HG02885 (cell line): Measurements from ENCODE around the gene C16orf86.

ENCODE experiments used
- ATAC-seq: cut with Tn5 transposase; IDR thresholded peaks from one replicate; pipeline ENCODE4 v1.9.1; 2021; ENCODE audit warnings: mild to moderate bottlenecking; ENCODE audit not compliant: unreplicated experiment, poor library complexity

The C16orf86 gene

GRCh38 chr16:67664871-67665270 is 1.7 kb upstream of the C16orf86 start:
- no peak for ATAC-seq

- no peak for ATAC-seq
Measured at GRCh38 chr16:67665598-67665997, 1.0 kb upstream of the C16orf86 start.

GRCh38 chr16:67666032-67666551 is 522 bp upstream of the C16orf86 start:
- ATAC-seq, result no peak

DNA sequence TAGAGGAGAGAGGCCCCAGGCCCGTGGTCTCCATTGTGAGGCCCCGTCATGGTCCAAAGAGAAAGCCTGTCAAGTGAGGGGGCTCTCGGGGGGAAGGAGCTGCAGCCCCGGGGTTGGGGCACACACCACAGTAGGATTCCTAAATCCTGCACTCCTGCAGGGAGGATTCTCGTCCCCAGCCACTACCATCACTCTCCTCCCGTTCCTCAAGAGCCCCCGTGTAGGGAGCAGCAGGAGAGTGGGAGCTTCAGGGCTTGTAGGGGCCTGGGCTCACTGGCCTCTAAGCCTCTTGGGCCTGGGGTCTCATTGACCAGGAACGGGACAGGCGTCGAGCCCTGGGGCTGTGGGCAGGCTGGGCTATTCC is 821 bp downstream of the C16orf86 start:
- no peak for ATAC-seq

DNA sequence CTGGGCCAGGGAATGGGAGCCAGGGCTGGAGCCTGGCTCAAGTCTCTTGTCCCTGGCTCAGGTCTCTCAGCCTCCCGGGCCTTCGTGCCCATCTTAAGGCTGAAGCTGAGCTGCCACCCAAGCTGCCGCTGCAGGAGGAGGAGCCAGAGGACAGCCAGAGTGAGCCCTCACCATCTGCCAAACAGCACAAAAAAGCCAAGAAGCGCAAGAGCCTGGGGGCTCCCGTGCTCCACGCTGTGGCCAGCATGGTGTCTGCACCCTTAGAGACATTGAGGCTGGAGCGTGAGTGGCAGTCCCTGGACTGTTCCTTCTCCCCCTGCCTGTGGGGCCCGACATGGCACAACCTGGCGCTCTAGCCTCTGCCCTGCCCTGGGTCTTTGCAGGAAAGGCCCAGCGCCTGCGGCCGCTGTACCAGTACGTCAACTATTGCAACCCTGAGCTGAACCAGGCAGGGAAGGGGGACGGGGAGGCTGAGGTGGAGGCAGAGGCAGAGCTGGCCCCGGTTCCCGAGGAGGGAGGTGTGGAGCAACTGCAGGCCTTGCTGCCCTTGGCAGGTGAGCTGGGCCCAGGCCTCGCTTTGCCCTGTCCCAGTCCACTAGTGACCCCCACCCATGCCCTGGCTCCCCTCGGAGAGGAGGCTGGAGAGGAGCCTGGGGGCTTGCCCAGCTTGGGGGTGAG is 1.3 kb downstream of the C16orf86 start:
- ATAC-seq, result peak; percentile 78

DNA sequence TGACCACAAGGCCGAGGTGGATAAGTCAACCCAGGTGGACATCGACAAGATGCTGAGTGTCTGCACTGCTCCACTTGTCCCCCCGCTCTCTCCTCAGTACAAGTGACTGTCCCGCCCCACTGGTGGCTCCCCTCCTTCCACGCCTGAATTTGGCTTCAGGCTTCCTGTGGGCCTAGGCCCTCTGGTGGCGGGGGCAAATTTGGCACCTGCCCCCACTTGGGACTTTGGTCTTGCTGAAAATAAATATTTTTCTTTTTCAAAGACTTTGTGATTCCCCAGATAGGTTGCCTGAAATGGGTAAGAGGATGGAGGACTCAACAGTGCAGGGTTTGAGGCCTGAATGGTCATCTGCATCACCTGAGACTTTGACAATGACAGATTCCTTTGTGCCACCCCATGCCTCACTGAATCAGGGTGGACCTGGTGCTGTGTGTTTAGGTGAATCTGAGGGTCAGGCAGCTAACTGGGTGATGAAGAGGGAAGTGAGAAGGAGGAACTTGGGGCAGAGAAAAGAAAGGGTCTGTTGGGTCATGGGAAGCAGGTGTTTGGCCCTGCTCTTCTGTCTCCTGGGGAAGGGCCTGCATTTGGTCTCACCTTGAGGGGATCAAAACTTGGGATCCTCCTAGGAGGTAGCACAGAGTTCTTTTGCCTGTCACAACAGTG is 2.0 kb downstream of the C16orf86 start:
- no peak for ATAC-seq

DNA sequence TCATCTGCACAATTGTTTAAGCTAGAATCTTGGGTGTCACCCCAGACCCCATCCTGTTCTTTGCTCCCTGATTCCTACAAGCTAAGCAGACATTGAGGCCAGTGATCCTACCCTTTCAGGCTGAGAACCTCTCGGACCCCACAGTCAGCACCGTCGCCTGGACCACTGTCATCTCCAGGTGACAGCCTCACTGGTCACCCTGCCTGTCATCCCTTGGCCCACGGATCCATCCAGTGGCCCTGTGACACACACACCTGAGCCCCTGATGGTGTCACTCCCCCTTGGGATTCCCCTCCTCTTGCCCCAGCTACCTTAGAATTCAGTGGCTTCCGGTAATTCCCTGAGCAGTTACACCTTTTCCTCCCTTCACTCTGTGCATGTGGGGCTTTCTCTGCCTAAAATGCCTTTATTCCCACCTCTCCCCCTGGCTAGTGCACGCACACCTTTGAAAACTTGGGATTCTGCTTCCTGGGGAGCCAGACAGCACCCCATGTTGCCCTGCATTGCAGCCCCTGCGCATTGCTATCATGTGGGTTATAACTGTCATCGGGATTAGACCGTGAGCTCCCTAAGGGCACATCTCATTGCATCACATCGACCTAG is 3.0 kb downstream of the C16orf86 start:
- no peak for ATAC-seq

- ATAC-seq, result no peak
Measured at GRCh38 chr16:67672306-67672705, 5.7 kb downstream of the C16orf86 start.

- ATAC-seq, result no peak
Measured at GRCh38 chr16:67672739-67673662, 6.4 kb downstream of the C16orf86 start.

GRCh38 chr16:67673712-67674580 is 7.3 kb downstream of the C16orf86 start:
- no peak for ATAC-seq

DNA sequence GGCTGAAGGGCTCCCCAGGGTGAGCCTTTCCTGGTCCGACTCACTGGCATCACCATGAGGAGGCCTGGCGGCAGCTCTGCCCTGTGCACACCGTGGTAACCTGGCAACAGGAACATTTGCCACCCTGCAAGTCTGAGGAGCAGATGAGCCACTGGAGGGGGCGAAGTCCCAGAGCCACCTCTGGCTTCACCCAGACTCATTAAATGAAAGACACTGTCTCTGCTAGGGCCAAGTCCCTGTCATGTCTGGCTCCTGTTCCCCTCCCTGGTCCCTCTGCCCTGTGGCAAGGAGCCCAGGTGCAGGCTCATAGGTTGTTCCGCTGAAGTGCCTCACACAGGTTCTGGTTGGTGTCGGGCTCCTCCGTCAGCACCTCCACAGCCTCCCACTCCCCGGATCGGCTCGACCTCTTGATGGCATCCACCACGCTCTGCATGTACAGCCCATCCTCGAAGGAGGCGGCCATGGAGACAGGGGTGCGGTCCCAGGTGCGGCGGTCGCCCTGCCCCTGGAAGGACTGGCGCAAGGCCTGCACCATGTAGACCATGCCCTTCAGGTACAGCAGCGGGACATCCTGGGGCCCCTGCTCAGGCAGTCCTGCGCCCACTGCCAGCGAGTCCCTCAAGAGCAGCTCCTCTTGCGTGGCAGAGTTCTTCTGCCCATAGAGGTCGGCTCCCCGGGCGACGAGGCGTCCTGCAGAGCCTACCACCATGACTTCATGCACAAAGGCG is 8.4 kb downstream of the C16orf86 start:
- ATAC-seq, result no peak

DNA sequence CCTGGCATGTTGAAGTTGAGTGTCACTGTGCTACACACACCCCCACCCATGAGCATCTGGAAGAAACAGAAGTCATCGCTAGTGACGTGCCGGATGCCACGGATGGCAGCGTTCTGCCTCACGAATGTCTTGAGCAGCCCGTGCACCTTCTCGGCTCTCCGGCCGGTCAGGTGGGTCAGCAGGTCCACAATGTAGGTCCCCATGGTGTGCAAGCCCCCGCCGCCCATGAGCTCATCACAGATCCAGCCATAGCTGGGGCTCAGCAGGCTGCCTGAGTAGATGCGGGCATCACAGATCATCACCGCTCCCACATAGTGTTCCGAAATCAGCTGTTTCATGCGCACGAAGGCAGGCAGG is 8.9 kb downstream of the C16orf86 start:
- ATAC-seq, result no peak

GRCh38 chr16:67675999-67676398 is 9.4 kb downstream of the C16orf86 start:
- ATAC-seq, result no peak

GRCh38 chr16:67676516-67676915 is 9.9 kb downstream of the C16orf86 start:
- no peak for ATAC-seq

GRCh38 chr16:67676939-67677338 is 10.3 kb downstream of the C16orf86 start:
- no peak for ATAC-seq

GRCh38 chr16:67677712-67678111 is 11.1 kb downstream of the C16orf86 start:
- no peak for ATAC-seq

- no peak for ATAC-seq
Measured at GRCh38 chr16:67678354-67679023, 11.9 kb downstream of the C16orf86 start.
